Gastroesophageal sphincter (tissue), 3 donors: ENCODE data around the gene FGFRL1.

Experiments
- EP300 ChIP-seq: sonication (generic); formaldehyde crosslinking; IDR thresholded peaks from one replicate; pipeline ENCODE4 v1.6.1; 2017; ENCODE audit warnings: antibody characterized with exemption, mild to moderate bottlenecking
- POLR2A ChIP-seq, 2 donors: fragments of 450-650 bp; IDR thresholded peaks; one replicate each; pipeline ENCODE4 v1.6.1; 2017; ENCODE audit warnings: antibody characterized with exemption in 2 of 2, mild to moderate bottlenecking in 2 of 2, moderate library complexity in 1 of 2
- TF ChIP-seq, protein P1 (sequence below), 4 experiments: fragments of 200-600 bp in 2 of 4; fragments of 450-650 bp in 2 of 4; sonication (generic) in 1 of 4; IDR thresholded peaks; one replicate each; pipeline ENCODE4 v1.5.1; 2017 to 2019; ENCODE audit warnings: antibody characterized with exemption in 4 of 4, mild to moderate bottlenecking in 2 of 4, moderate library complexity in 2 of 4

DNA sequence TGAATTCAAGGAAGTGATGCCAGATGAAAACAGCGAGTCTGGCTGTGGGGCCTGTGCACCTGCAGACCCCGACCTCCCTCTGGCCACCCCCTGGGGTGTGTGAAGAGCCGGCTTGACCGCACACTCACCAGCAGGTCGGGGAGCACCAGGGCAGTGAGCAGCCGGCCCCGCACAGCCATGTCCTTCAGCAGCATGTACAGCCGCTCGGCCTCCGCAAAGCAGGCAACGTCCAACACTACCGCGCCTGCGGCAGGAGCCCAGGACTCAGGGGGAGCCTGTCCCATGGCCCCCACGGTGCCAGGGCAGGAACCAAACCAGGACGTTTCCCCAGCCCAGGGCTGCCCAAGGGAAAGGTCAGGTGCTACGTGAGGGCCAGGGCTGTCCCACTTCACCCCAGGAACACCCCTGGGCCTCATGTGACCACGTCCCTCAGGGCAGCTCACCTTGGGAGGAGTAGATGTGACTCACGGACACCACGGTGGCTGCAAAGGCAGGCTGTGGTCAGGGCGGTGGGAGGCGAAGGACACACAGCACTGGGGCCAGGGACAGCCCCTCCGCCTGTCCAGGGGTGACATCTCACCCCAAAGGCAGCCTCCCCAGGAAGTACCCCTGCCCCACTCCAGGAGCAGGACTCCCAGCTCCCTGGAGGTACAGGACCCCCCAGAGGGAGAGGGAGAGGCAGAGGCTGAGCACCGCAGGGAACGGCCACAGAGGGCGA lies 46.2 kb upstream of the FGFRL1 start:
- TF ChIP-seq, protein P1, sequence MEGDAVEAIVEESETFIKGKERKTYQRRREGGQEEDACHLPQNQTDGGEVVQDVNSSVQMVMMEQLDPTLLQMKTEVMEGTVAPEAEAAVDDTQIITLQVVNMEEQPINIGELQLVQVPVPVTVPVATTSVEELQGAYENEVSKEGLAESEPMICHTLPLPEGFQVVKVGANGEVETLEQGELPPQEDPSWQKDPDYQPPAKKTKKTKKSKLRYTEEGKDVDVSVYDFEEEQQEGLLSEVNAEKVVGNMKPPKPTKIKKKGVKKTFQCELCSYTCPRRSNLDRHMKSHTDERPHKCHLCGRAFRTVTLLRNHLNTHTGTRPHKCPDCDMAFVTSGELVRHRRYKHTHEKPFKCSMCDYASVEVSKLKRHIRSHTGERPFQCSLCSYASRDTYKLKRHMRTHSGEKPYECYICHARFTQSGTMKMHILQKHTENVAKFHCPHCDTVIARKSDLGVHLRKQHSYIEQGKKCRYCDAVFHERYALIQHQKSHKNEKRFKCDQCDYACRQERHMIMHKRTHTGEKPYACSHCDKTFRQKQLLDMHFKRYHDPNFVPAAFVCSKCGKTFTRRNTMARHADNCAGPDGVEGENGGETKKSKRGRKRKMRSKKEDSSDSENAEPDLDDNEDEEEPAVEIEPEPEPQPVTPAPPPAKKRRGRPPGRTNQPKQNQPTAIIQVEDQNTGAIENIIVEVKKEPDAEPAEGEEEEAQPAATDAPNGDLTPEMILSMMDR (IDR thresholded peaks at IDR 0.05): no peak
- no peak for TF ChIP-seq EP300
- no peak for TF ChIP-seq POLR2A (IDR thresholded peaks at IDR 0.05)
